ENCODE data around the gene MINDY2.
"Not testable (repeated sequence)": the region's sequence is repeated elsewhere in the genome, so short reads cannot be mapped to it uniquely, and the experiment has no call there.

MINDY2 gene

DNA sequence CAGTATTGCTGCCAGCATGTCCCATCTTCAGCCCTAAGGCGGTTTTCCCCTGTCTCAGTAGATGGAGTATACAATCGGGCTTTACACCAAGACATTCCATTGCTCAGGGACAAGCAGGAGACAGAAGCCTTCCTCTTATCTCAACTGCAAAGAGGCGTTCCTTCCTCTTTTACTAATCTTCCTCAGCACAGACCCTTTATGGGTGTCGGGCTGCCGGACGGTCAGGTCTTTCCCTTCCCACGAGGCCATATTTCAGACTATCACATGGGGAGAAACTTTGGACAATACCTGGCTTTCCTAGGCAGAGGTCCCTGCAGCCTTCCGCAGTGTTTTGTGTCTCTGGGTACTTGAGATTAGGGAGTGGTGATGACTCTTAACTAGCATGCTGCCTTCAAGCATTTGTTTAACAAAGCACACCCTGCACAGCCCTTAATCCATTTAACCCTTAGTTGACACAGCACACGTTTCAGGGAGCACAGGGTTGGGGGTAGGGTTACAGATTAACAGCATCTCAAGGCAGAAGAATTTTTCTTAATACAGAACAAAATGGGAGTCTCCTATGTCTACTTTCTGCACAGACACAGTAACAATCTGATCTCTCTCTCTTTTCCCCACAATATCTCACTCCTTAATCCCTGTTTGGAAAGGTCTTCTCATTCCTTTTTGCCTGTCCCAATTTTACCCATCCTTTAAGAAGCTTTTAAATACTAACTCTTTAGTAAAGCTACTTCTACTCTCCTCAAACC, 62.8 kb downstream of the MINDY2 start:
- DNase-seq: not testable (repeated sequence)

DNA sequence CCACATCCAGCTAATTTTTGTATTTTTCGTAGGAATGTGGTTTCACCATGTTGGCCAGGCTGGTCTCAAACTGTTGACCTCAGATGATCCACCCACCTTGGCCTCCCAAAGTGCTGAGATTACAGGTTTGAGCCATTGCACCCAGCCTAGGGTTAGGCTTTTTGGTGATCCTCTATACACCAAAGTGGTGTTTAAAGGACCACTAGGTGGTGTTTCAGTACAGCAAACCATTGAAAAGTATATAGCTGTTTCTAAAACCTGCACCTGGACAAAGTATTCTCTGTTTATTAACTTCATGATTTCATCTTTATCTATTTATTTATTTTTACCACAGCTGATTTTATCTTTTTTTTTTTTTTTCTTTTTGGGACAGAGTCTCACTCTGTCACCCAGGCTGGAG, 68.4 kb downstream of the MINDY2 start:
- no peak for DNase-seq

GRCh38 chr15:58840048-58840447, 68.9 kb downstream of the MINDY2 start:
- DNase-seq: no peak

- DNase-seq: no peak
These were observed 71.8 kb downstream of the MINDY2 start for GRCh38 chr15:58842713-58843396.

- DNase-seq: not testable (repeated sequence)
These were observed 80.1 kb downstream of the MINDY2 start for GRCh38 chr15:58851205-58851604.

GRCh38 chr15:58852347-58852746, 81.2 kb downstream of the MINDY2 start:
- DNase-seq: no peak

GRCh38 chr15:58854593-58854992, 83.5 kb downstream of the MINDY2 start:
- no peak for DNase-seq

DNA sequence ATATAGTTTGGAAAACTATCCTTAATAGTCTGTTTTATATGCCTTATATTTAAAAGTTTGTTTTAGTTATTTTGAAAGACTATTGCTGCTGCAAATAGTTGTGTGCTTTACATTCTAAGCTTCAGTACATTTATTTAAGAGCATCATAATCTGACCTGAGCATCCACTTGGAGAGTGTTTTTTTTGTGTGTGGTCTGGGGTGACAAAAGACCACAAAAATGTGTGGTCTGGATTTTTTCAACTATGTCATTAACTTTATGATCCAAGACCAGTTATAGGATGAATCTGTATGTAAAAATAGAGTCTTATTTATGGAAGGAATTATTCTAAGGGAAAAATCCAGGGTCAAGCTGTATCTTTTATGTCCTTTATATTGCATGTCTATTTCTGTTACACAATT, 85.0 kb downstream of the MINDY2 start:
- no peak for DNase-seq

DNA sequence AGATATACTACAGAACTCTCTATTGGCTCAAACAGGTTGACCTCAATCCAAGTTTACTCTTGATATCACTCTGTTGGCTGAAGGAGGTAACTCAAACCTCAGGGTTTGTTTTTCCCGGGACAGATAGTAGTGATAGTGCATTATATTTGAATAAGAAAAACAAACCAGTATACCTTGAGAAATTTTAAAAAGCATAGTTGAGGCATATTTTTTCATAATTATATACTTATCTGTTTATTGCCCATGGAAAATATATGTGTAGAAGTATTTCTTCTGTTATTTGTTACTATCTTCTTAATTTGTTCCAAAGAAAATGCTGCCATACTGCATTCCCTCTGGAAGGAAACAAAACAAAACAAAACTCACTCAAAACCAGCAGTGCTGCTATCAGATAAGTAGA, 85.5 kb downstream of the MINDY2 start:
- DNase-seq: not testable (repeated sequence)

DNA sequence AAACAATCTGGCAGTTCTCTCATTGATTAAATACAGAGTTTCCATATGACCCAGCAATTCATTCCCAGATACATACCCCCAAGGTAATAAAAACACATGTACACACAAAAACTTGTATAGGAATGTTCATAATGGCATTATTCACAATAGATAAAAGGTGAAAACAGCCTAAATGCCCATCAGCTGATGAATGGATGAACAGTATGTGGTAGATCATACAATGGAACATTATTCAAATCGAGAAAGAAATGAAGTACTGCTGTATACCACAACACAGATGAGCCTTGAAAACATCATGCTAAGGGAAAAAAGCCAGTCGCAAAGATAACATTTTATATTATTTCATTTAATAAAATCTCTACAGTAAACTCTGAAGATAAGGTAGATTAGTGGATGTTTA, 91.2 kb downstream of the MINDY2 start:
- DNase-seq: no peak

- DNase-seq: peak; percentile 19
These were observed 93.7 kb downstream of the MINDY2 start for GRCh38 chr15:58864602-58865424.

- DNase-seq: no peak
These were observed 94.4 kb downstream of the MINDY2 start for GRCh38 chr15:58865425-58865880.

DNA sequence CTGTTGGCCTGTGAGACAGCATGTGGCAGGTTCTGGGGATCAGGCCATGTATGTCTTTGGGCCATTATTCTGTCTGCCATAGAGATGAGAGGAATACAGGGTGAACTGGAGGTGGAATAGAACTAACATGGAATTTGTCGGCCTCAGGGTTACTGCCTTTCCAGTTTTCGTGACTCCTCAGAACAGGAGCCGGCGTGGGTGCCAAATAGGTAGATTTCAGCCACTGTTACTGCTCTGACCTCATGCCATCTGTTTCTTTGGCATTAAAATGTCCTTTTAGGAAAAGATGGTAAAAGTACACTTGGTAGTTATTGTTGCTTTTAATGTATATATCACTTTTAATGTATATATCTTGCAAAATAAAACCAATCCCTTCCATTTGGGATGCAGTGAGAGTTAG, 96.8 kb downstream of the MINDY2 start:
- no peak for DNase-seq

DNA sequence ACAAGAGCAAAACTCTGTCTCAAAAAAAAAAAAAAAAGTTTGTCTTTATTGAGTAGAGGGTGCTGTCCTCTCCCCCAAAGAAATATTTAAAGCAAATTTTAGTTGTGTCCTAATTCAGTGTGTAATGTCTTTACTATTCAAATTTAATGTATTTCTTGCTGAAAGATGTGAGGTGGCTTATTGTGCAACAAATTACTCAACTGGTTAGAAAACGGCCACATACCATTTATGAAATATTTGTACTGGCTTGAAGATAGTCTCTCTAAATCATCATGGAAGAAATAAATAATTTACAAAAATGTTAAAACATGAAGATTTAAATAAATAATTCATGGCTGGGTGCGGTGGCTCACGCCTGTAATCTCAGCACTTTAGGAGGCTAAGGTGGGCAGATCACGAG, 99.3 kb downstream of the MINDY2 start:
- DNase-seq: no peak

DNA sequence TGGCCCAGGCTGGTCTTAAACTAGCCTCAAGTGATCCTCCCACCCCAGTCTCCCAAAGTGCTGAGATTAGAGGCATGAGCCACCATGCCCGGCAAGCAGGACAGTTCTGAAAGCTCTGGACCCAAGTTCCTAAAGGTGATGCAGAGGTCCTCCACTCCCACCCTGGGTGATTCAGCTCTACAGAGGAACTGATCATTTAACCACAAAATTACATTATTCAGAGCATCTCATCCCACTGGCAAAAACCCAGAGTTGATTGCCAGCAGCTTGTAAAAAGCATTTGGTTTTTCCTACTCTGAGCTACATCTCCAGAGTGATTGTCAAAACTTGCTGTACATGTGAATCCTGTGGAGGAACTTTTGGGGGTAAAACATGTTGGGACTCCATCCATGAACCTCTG, 102.2 kb downstream of the MINDY2 start:
- DNase-seq: no peak

DNA sequence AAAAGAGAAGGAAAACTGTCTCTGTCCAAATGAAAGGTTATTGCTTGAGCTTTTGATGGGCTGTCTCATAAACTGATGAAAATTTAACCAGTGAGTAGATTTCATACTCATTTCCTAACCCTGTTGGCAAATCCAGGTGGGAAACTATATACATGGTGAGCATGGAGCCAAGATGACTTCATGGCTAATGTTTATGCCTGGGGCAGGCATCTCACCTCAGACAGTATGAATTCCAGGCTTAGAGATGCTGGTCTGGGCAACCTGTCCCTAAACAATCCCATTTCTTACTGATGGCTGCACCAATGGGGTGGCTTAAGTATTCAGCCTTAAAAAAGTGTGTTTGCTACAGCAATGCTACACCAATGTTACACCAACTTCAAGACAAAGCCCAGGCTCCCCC, 104.2 kb downstream of the MINDY2 start:
- no peak for DNase-seq

GRCh38 chr15:58876306-58877106, 105.4 kb downstream of the MINDY2 start:
- DNase-seq: no peak

DNA sequence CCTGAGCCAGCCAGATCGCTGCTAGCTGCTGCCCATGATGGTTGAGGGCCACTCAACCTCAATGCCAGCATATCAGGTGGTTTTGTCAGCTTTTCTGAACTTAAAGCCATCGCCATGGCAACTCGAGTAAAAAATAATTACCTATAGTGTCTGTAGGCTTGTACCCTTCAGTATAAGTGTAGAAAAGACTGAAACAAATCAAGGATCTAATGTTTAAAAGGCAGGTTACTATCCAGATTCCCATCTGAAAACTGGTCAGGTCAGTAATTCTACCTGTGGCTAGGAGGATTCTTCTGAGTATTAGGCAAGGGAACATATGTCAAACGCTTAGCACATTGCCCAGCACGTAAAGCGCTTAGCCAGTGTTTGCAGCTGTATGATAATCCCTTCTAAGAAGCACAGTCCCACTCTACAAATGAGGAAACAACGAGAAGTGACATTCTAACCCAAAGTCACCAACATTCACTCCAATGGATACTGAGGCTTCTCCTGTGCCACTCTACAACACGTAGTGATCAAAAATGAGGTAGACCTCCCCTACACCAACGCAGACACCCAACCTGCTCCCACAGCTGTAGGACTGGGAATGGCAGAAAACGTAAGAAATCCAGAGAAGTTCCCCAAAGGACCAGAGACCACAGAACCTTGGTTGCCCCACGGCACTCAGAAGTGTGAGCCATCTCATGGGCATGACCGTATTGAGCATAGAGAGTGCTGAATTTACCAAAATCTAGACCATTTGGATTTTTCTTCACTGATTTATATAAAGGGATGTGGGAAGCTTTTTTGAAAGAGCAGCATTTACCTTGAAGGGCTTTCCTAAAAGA, 107.1 kb downstream of the MINDY2 start:
- DNase-seq: no peak

- no peak for DNase-seq
These were observed 109.2 kb downstream of the MINDY2 start for GRCh38 chr15:58880320-58880719.

DNA sequence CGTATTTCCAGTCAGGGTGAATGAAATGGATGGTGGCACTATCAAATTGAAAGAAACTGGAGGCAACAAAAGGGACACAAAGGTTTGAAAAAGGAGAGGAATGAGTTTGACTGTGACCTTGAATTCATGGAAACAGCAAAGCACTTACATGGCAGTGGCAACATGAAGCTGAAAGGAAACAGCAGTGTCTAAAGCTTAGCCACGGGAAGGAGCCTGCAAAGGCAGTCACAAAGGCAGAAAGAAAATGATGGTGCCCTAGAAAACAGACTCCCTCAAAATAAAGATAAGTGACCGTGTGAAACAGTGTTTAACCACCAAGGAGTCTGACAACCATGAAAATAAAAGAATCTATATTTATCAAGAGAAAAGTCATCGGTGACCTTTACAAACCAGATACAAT, 111.1 kb downstream of the MINDY2 start:
- DNase-seq: no peak

GRCh38 chr15:58883926-58884325, 112.8 kb downstream of the MINDY2 start:
- DNase-seq: not testable (repeated sequence)

DNA sequence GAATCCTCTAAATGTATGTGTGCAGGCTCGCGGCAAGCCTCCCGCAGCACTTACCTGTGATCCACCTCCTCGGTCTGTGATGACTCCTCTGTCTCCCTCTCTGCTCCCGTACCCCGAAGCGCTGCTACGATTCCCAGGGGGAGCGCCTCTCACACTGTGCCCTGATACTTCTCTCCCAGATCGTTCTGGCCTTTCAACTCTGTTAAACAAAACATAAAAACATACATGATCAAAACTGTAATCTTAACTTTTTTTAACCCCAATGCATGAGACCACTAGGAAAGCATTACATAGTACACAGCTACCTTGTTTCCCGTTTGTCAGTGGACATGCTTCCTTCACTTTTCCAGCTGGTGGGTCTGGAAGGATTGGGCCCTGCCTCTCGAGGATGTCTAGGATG, 115.8 kb downstream of the MINDY2 start:
- no peak for DNase-seq
